T-helper 17 cell (primary cell): ENCODE measurements around the gene PRKCE. TPM values are rescaled to one million over a fixed set of nuclear protein-coding genes. Genes with fewer than 3 reads are reported as not detected.
"Not testable (repeated sequence)": the region's sequence is repeated elsewhere in the genome, so short reads cannot be mapped to it uniquely, and the experiment has no call there.

Source experiments
- ATAC-seq: fragments of 150-1000 bp; cut with Tn5 transposase; 2 replicates; pipeline ENCODE4 v1.10.0; 2021; ENCODE audit warnings: mild to moderate bottlenecking, moderate library complexity
- DNase-seq, 3 donors: peaks; one replicate each; pipeline versions ENCODE4 v3.0.0 to v3.0.0-alpha.2; 2020 to 2021
- H3K9me3 ChIP-seq: one replicate; pipeline ENCODE4 v1.7.0; 2013; ENCODE audit warnings: low read length, mild to moderate bottlenecking; ENCODE audit not compliant: control insufficient read depth, poor library complexity, severe bottlenecking
- H3K27ac Mint-ChIP-seq: one replicate; pipeline ENCODE4 v1.8.0; 2022; ENCODE audit warnings: mild to moderate bottlenecking, moderate library complexity, mixed read lengths
- H3K27me3 Mint-ChIP-seq: one replicate; pipeline ENCODE4 v1.8.0; 2022; ENCODE audit warnings: mixed read lengths
- H3K36me3 Mint-ChIP-seq: one replicate; pipeline ENCODE4 v1.8.0; 2022; ENCODE audit warnings: low read depth, mixed read lengths
- H3K4me1 Mint-ChIP-seq: one replicate; pipeline ENCODE4 v1.8.0; 2022; ENCODE audit warnings: mild to moderate bottlenecking, mixed read lengths
- H3K4me3 Mint-ChIP-seq: one replicate; pipeline ENCODE4 v1.8.0; 2022; ENCODE audit warnings: mild to moderate bottlenecking, moderate library complexity, mixed read lengths
- total RNA-seq, 4 donors: library from RNA in 2 of 4; stranded (reverse) in 2 of 4; gene quantifications; one replicate each; pipeline ENCODE4 v1.2.3 and lab custom pipeline; 2022 to 2026

The PRKCE gene
- total RNA-seq, 2 donors from 2014 or later: 17.6 to 23.7 TPM

- Mint-ChIP-seq H3K4me3 (no peak overlapping the region), H3K27me3 (no peaks in the 10 kb centered on the region), H3K27ac (no peak overlapping the region), H3K4me1 (peaks cover 34% of the 10 kb centered on the region), H3K36me3 (no peaks in the 10 kb centered on the region)
- no peaks in the 10 kb centered on the region for H3K9me3 ChIP-seq
- no peak for ATAC-seq
- no peak for DNase-seq
These were observed 205.2 kb downstream of the PRKCE start for GRCh38 chr2:45856391-45857274.

DNA sequence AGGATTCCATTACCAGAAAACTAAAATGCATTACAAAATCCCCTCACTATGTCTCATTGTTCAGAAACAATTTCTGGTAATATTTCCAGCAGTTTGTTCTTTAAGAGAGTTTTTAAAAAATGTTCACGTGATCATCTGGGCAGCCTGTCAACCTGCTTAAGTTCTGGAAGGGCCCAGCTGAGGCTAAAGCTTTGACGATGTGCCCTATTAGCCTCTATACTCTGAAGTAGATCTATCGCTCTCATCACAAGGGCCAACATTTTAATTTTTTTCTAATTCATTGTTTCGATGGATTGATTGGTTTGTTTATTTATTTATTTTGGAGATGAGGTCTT is 205.8 kb downstream of the PRKCE start:
- Mint-ChIP-seq H3K27ac (no peak overlapping the region), H3K4me1 (peaks cover 34% of the 10 kb centered on the region)
- no peak for ATAC-seq

DNA sequence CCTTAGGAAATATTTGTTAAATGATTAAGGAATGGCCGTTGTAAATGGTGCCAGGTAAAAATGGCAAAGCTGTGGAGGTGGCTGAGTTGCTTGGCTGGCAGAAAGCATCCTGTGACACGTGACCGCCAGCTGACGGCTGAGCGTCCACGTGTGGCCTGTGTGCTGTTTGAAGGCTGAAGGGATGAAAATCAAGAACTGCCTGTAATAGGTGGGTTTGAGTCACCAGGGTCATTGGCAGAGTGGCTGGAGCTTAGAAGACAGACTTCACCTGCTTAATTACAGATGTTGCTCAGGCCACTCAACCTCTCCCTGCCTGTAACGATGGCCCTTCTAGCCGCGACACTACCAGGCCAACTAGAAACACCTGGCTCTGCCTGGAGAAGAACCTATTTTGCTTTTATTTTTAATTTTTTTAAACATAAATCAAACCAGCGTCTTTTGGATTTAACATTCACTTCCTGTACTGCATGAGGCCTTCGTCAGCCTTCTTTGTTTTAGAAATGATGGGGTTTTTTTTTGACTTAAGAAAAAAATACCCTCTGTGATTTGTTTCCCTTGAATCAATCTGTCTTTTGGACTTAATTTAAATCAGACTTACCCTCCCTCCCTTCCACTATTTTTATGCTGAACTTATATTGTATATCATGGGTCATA is 206.5 kb downstream of the PRKCE start:
- H3K9me3 ChIP-seq: no peaks in the 10 kb centered on the region
- Mint-ChIP-seq H3K4me3 (no peak overlapping the region), H3K27me3 (no peaks in the 10 kb centered on the region), H3K27ac (no peak overlapping the region), H3K4me1 (peaks cover 34% of the 10 kb centered on the region), H3K36me3 (no peaks in the 10 kb centered on the region)
- DNase-seq: no peak
- no peak for ATAC-seq

More for the DNA sequence above, 205.8 kb downstream of the PRKCE start:
- Mint-ChIP-seq H3K36me3 (no peaks in the 10 kb centered on the region), H3K4me3 (no peak overlapping the region), H3K27me3 (no peaks in the 10 kb centered on the region)
- DNase-seq: no peak
- H3K9me3 ChIP-seq: no peaks in the 10 kb centered on the region

GRCh38 chr2:45858872-45859271 is 207.4 kb downstream of the PRKCE start:
- H3K27me3 Mint-ChIP-seq, H3K9me3 ChIP-seq, DNase-seq, H3K36me3 Mint-ChIP-seq, H3K27ac Mint-ChIP-seq, H3K4me3 Mint-ChIP-seq, ATAC-seq: not testable (repeated sequence)
- H3K4me1 Mint-ChIP-seq: peaks cover 32% of the 10 kb centered on the region

DNA sequence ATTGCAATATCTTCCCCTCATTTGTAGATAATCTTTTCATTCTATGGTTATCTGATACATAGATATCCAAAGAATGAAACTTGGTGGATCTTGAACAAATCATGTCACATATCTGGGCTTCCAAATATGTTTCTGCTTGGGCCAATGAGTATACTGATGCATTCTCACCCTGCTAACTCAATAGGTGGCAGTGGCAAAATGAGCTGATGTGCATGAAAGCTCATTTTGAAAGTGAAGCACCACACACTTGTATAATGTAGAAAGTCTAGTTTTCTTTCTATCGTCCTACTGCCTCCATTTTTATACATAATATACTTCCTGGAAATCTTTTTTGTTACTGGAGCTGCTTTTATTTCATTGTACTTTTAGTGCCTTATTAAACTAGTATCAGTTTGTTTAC is 208.2 kb downstream of the PRKCE start:
- ATAC-seq (no peak), DNase-seq (no peak)
- H3K36me3 Mint-ChIP-seq: no peaks in the 10 kb centered on the region
- H3K4me1 Mint-ChIP-seq: peaks cover 29% of the 10 kb centered on the region
- no peak overlapping the region for H3K4me3 Mint-ChIP-seq
- H3K9me3 ChIP-seq: no peaks in the 10 kb centered on the region
- H3K27me3 Mint-ChIP-seq: no peaks in the 10 kb centered on the region
- H3K27ac Mint-ChIP-seq: peak overlapping the region; percentile 56

DNA sequence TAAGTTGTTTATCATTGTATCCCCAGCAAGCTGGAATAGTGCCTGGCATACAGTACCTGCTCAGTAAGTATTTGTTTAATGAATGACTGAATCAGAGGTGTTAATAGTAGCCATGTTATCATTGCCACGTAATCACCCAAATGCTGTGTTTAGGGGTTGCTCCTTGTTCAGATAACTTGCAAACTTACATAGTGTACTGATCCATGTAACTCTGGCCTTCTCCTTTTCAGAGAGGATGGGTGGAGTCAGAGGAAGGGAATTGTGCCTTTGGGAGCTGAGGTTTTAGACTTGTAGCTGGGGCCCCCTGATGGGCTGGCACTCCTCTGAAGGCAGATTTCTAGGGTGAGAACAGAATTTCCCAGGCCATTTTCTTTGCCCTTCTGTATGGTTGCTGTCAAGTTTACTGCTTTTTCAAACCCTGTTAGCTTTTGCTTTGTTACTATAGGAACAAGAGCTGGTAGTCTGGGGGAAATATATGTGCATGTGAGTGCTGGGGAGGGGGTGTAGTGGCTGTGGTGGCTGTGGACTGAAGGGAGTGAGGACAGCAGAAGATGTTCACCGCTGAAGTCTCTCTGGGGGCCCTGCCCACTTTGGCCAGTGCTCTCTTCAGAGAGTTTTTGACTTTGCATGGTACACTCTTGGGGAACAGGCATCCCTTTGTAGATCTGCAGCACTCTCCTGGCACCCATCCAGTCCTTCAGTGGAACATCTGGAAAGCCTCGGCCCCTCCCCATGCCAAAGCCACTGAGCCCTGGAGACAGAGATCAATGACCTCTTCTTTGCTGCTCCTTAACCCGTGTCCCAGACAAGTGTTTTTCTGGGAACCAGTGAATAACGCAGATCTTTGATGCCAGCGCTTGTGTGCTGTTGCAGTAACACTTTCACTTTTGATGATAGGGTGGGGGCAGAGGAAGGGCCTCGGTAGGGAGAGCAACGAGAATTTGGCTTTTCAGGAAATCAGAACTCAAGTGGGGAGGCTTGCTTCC is 209.0 kb downstream of the PRKCE start:
- ATAC-seq (peak; percentile 47), DNase-seq (no peak)
- H3K9me3 ChIP-seq: no peaks in the 10 kb centered on the region
- Mint-ChIP-seq H3K36me3 (no peaks in the 10 kb centered on the region), H3K4me3 (peak overlapping the region; percentile 84), H3K27me3 (no peaks in the 10 kb centered on the region), H3K4me1 (peaks cover 29% of the 10 kb centered on the region), H3K27ac (peak overlapping the region; percentile 56)

GRCh38 chr2:45862843-45863242 is 211.4 kb downstream of the PRKCE start:
- Mint-ChIP-seq H3K27ac (peak overlapping the region; percentile 67), H3K4me1 (peaks cover 27% of the 10 kb centered on the region), H3K36me3 (no peaks in the 10 kb centered on the region), H3K4me3 (no peak overlapping the region), H3K27me3 (no peaks in the 10 kb centered on the region)
- DNase-seq (no peak), ATAC-seq (no peak)
- H3K9me3 ChIP-seq: no peaks in the 10 kb centered on the region

- Mint-ChIP-seq H3K27me3 (no peaks in the 10 kb centered on the region), H3K4me1 (peaks cover 25% of the 10 kb centered on the region), H3K4me3 (no peak overlapping the region), H3K36me3 (no peaks in the 10 kb centered on the region), H3K27ac (no peak overlapping the region)
- no peak for ATAC-seq
- DNase-seq: no peak
- no peaks in the 10 kb centered on the region for H3K9me3 ChIP-seq
These were observed 212.6 kb downstream of the PRKCE start for GRCh38 chr2:45864121-45864520.

- Mint-ChIP-seq H3K4me3 (no peak overlapping the region), H3K27me3 (no peaks in the 10 kb centered on the region), H3K36me3 (no peaks in the 10 kb centered on the region), H3K27ac (no peak overlapping the region), H3K4me1 (peaks cover 6% of the 10 kb centered on the region)
- ATAC-seq: no peak
- H3K9me3 ChIP-seq: no peaks in the 10 kb centered on the region
- no peak for DNase-seq
These were observed 215.9 kb downstream of the PRKCE start for GRCh38 chr2:45867349-45867748.

DNA sequence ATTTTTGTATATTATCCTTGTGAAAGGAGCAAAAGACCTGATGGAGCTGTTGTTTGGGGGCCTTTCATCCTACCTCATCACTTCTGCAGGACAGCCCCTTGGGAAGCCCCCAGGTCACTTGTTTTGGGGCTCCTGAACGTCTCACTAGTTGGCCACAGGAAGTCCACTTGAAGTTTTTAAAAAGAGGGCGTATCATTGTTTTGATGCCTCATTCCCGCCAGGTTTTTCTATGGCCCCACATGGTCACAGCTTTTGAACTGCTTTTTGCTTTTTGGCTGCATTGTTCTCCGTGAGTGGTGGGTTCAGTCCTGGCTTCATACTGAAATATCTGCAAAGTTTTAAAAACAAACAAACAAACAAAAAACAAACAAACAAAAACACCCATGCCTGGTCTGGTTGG is 216.3 kb downstream of the PRKCE start:
- no peaks in the 10 kb centered on the region for H3K36me3 Mint-ChIP-seq
- no peak for DNase-seq
- peaks cover 4% of the 10 kb centered on the region for H3K4me1 Mint-ChIP-seq
- ATAC-seq: no peak
- no peaks in the 10 kb centered on the region for H3K27me3 Mint-ChIP-seq
- H3K9me3 ChIP-seq: no peaks in the 10 kb centered on the region
- H3K4me3 Mint-ChIP-seq: no peak overlapping the region
- no peak overlapping the region for H3K27ac Mint-ChIP-seq

GRCh38 chr2:45869165-45869501 is 217.7 kb downstream of the PRKCE start:
- no peaks in the 10 kb centered on the region for H3K36me3 Mint-ChIP-seq
- peaks cover 4% of the 10 kb centered on the region for H3K4me1 Mint-ChIP-seq

GRCh38 chr2:45871025-45871424 is 219.6 kb downstream of the PRKCE start:
- no peak for ATAC-seq
- no peak overlapping the region for H3K27ac Mint-ChIP-seq
- peaks cover 4% of the 10 kb centered on the region for H3K4me1 Mint-ChIP-seq
- peaks cover 2% of the 10 kb centered on the region for H3K36me3 Mint-ChIP-seq
- DNase-seq: no peak
- no peak overlapping the region for H3K4me3 Mint-ChIP-seq
- no peaks in the 10 kb centered on the region for H3K9me3 ChIP-seq
- no peaks in the 10 kb centered on the region for H3K27me3 Mint-ChIP-seq

More at GRCh38 chr2:45869165-45869501, 217.7 kb downstream of the PRKCE start:
- no peaks in the 10 kb centered on the region for H3K9me3 ChIP-seq
- ATAC-seq (no peak), DNase-seq (no peak)
- Mint-ChIP-seq H3K4me3 (no peak overlapping the region), H3K27me3 (no peaks in the 10 kb centered on the region), H3K27ac (no peak overlapping the region)

- Mint-ChIP-seq H3K27ac (no peak overlapping the region), H3K27me3 (no peaks in the 10 kb centered on the region), H3K4me3 (no peak overlapping the region), H3K36me3 (peaks cover 4% of the 10 kb centered on the region), H3K4me1 (peaks cover 4% of the 10 kb centered on the region)
- H3K9me3 ChIP-seq: no peaks in the 10 kb centered on the region
- no peak for ATAC-seq
- no peak for DNase-seq
These were observed 220.1 kb downstream of the PRKCE start for GRCh38 chr2:45871541-45871940.
